Sigmoid colon (tissue), 4 donors: ENCODE results near the gene H2AZ2.

Source experiments
- POLR2A ChIP-seq, 2 donors: fragments of 450-650 bp; IDR thresholded peaks; one replicate each; pipeline ENCODE4 v1.6.1; 2016; ENCODE audit warnings: antibody characterized with exemption in 2 of 2, mild to moderate bottlenecking in 2 of 2, moderate library complexity in 2 of 2
- POLR2AphosphoS5 ChIP-seq, 4 donors: sonication (generic); formaldehyde crosslinking; IDR thresholded peaks; one replicate each; pipeline ENCODE4 v1.6.1; 2017; ENCODE audit warnings: antibody characterized with exemption in 4 of 4

DNA sequence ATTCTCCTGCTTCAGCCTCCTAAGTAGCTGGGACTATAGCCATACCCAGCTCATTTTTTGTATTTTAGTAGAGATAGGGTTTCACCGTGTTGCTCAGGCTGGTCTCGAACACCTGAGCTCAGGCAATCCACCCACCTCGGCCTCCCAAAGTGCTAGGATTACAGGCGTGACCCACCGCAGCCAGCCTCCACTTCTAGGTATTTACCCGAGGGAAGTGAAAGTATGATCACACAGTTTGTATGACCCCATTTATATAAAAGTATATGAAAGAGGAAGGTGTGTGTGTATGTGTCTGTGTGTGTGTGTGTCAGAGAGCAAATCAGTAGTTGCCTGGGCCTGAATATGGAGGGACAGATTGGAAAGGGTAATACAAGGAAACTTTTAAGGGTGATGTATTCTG, 39.4 kb upstream of the H2AZ2 start:
- TF ChIP-seq POLR2A (IDR thresholded peaks at IDR 0.05) (no peak), POLR2AphosphoS5 (IDR thresholded peaks at IDR 0.05) (no peak)
